GM18499 (cell line): ENCODE results near the gene LCA5.
"Not testable (repeated sequence)": the region's sequence is repeated elsewhere in the genome, so short reads cannot be mapped to it uniquely, and the experiment has no call there.

ENCODE experiments used
- ATAC-seq: cut with Tn5 transposase; IDR thresholded peaks from one replicate; pipeline ENCODE4 v1.9.1; 2021; ENCODE audit warnings: moderate number of reproducible peaks; ENCODE audit not compliant: insufficient read depth, unreplicated experiment

Gene LCA5

GRCh38 chr6:79468116-79468515 lies 69.1 kb downstream of the LCA5 start:
- no peak for ATAC-seq

GRCh38 chr6:79467716-79468115 lies 69.5 kb downstream of the LCA5 start:
- no peak for ATAC-seq

GRCh38 chr6:79466207-79466834 lies 70.9 kb downstream of the LCA5 start:
- ATAC-seq = no peak

GRCh38 chr6:79465381-79465780 lies 71.8 kb downstream of the LCA5 start:
- ATAC-seq = no peak

GRCh38 chr6:79463621-79464050 lies 73.6 kb downstream of the LCA5 start:
- ATAC-seq = no peak

GRCh38 chr6:79461205-79461604 lies 76.0 kb downstream of the LCA5 start:
- ATAC-seq = no peak

- ATAC-seq = no peak
Measured at GRCh38 chr6:79455446-79455845, 81.8 kb downstream of the LCA5 start.

- no peak for ATAC-seq
Measured at GRCh38 chr6:79453558-79454042, 83.6 kb downstream of the LCA5 start.

GRCh38 chr6:79450984-79451383 lies 86.2 kb downstream of the LCA5 start:
- ATAC-seq = no peak

GRCh38 chr6:79446006-79446405 lies 91.2 kb downstream of the LCA5 start:
- no peak for ATAC-seq

- ATAC-seq = not testable (repeated sequence)
Measured at GRCh38 chr6:79443876-79444275, 93.4 kb downstream of the LCA5 start.

- ATAC-seq = no peak
Measured at GRCh38 chr6:79441192-79441591, 96.0 kb downstream of the LCA5 start.

GRCh38 chr6:79440598-79440997 lies 96.6 kb downstream of the LCA5 start:
- ATAC-seq = no peak

- no peak for ATAC-seq
Measured at GRCh38 chr6:79438030-79438429, 99.2 kb downstream of the LCA5 start.

GRCh38 chr6:79436241-79436640 lies 101.0 kb downstream of the LCA5 start:
- no peak for ATAC-seq

- ATAC-seq = no peak
Measured at GRCh38 chr6:79435746-79436145, 101.5 kb downstream of the LCA5 start.
